CD4-positive, alpha-beta T cell treated with Interleukin-17A for 4 hours (primary cell): ENCODE measurements around the gene ZNF77.
"Not testable (repeated sequence)": the region's sequence is repeated elsewhere in the genome, so short reads cannot be mapped to it uniquely, and the experiment has no call there.

ENCODE experiments used
- DNase-seq: peaks from one replicate; pipeline ENCODE4 v3.0.0-alpha.2; 2020; ENCODE audit warnings: mixed read lengths

ZNF77 gene

GRCh38 chr19:2944775-2945574 lies at the start of gene ZNF77:
Gene ZNF77, minus strand, starts transcription at chr19:2944971. Its CDS starts 131 bp downstream, at chr19:2944840.
- DNase-seq: peak; percentile 100

GRCh38 chr19:2993579-2993978 lies 48.8 kb upstream of the ZNF77 start:
- no peak for DNase-seq

- DNase-seq: no peak
Observed at GRCh38 chr19:2992958-2993357, 48.2 kb upstream of the ZNF77 start.

- DNase-seq: not testable (repeated sequence)
Observed at GRCh38 chr19:2992333-2992732, 47.6 kb upstream of the ZNF77 start.

- DNase-seq: no peak
Observed at GRCh38 chr19:2989236-2989946, 44.6 kb upstream of the ZNF77 start.

GRCh38 chr19:2988568-2988967 lies 43.8 kb upstream of the ZNF77 start:
- DNase-seq: no peak

DNA sequence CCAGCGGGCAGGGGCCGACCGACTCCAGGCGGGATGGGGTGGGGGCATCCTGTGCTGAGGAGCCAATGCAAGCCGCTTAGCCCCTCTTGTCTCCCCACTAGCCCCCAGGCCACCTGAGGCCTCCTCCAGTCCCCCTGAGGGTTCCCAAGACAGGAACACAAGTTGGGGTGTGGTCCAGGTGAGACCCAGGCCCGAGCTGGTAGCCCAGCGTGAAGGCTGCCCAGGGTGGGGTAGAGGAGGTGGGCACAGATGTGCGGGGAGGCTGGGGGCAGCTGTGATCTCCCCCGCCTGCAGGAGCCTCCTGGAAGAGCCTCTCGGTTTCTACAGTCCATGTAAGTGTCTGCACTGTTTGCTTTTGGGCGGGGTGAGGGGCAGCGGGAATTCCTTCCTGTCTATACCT lies 43.0 kb upstream of the ZNF77 start:
- no peak for DNase-seq

GRCh38 chr19:2986951-2987524 lies 42.3 kb upstream of the ZNF77 start:
- DNase-seq: no peak

DNA sequence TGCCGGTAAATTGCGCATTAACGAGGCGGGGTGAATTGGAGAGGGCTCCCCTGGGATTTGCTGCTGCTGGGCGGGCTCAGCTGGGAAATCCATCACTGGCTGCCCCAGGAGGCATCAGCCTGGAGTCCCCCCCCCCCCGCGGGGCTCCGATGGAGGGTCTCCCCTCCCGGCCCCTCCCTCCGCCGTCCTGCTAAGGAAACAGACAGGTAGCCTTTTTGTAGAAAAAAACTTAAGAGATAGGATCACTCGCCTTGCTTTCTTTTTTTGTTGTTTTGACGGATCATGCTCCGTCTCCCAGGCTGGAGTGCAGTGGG lies 39.4 kb upstream of the ZNF77 start:
- DNase-seq: no peak

GRCh38 chr19:2983351-2984214 lies 38.8 kb upstream of the ZNF77 start:
- no peak for DNase-seq

DNA sequence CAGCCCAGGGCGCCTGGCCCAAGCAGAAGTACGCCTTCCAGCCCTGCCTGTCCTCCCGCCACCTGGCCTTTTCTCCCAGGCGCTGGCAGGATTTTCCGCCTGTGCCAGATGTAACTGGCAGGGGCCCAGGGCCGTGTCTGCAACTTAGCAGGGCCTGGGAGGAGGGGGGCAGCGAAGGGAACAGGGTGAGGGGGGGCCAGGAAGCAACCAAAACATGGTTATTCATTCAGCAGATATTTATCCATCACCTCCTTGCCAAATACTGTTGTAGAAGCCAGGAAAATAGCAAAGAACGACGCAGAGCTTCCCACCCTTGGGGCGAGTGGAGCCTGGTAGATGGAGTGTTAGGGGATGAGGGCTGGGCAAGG lies 38.2 kb upstream of the ZNF77 start:
- no peak for DNase-seq

DNA sequence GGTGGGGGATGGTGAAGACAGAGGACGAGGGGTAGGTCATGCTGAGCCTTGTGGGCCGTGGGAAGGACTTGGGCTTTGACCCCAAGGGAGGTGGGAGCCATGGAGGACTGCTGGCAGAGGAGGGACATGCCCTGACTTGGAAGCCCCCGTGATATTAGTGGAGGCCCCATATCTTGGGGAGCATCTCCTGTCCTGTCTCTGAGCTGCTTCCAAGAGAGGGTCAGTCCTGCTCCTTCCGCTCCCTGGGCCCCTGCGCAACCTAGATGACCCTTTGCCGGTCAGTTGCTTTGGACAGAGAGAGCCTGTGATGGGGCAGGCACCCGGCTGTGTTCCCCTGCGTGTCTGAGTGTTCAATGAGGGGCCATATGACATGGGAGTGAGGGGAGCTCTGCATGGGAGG lies 37.8 kb upstream of the ZNF77 start:
- DNase-seq: no peak

DNA sequence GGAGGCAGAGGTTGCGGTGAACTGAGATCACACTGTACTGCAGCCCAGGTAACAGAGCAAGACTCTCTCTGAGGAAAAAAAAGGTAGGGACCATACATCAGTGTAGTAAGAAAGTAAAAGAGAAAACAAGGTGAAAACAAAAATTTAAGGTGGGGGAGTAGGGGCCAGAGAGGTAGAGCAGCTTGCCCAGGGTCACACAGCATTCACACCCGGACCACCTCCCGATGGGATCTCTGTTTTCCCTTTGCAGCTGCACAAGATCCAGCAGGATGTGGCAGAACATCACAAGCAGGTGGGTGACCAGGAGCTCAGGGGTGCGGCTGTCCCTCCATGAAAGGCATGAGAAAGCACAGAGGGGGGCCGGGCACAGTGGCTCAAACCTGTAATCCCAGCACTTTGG lies 37.1 kb upstream of the ZNF77 start:
- no peak for DNase-seq

- no peak for DNase-seq
Observed at GRCh38 chr19:2978772-2979171, 34.0 kb upstream of the ZNF77 start.

GRCh38 chr19:2978166-2978767 lies 33.5 kb upstream of the ZNF77 start:
- no peak for DNase-seq

- DNase-seq: no peak
Observed at GRCh38 chr19:2977746-2978138, 33.0 kb upstream of the ZNF77 start.

- peak; percentile 94 for DNase-seq
Observed at GRCh38 chr19:2977001-2977745, 32.4 kb upstream of the ZNF77 start, which contains the start of gene TLE6. Gene TLE6, plus strand, starts transcription at chr19:2977564. Its CDS starts 670 bp downstream, at chr19:2978234.

GRCh38 chr19:2976609-2977000 lies 31.8 kb upstream of the ZNF77 start:
- DNase-seq: peak; percentile 4

- no peak for DNase-seq
Observed at GRCh38 chr19:2974342-2975041, 29.7 kb upstream of the ZNF77 start.

- no peak for DNase-seq
Observed at GRCh38 chr19:2973229-2973628, 28.5 kb upstream of the ZNF77 start.

GRCh38 chr19:2970201-2970835 lies 25.5 kb upstream of the ZNF77 start:
- no peak for DNase-seq
